Activated B cell treated with CpG ODN at 0.5 μM for 24 hours (primary cell): ENCODE measurements around the gene METTL6. TPM values are rescaled to one million over a fixed set of nuclear protein-coding genes. Genes with fewer than 3 reads are reported as not detected.

Source experiments
- ATAC-seq: fragments of 200-7000 bp; cut with Tn5 transposase; one replicate; pipeline ENCODE4 v1.10.0; 2021; ENCODE audit warnings: low read depth, mild to moderate bottlenecking, moderate library complexity
- CTCF ChIA-PET: fragments of 350-600 bp; sonication (Branson Sonifier 250); formaldehyde crosslinking; loops from one replicate; lab custom pipeline; 2021; ENCODE audit warnings: antibody characterized with exemption; lab: Charles Lee
- POLR2A ChIA-PET: fragments of 350-600 bp; sonication (Branson Sonifier 250); formaldehyde crosslinking; loops from one replicate; lab custom pipeline; 2021; ENCODE audit warnings: antibody characterized with exemption; lab: Charles Lee
- DNase-seq: peaks from one replicate; pipeline ENCODE4 v3.0.0; 2022
- H3K27ac Mint-ChIP-seq: one replicate; pipeline ENCODE4 v1.8.0; 2020; ENCODE audit warnings: mixed read lengths
- H3K27me3 Mint-ChIP-seq: one replicate; pipeline ENCODE4 v1.8.0; 2021; ENCODE audit warnings: mixed read lengths
- H3K36me3 Mint-ChIP-seq: one replicate; pipeline ENCODE4 v1.8.0; 2021; ENCODE audit warnings: low read depth, mixed read lengths
- H3K4me1 Mint-ChIP-seq: one replicate; pipeline ENCODE4 v1.8.0; 2021; ENCODE audit warnings: mixed read lengths
- H3K4me3 Mint-ChIP-seq: one replicate; pipeline ENCODE4 v1.8.0; 2020; ENCODE audit warnings: mild to moderate bottlenecking, mixed read lengths
- H3K9me3 Mint-ChIP-seq: one replicate; pipeline ENCODE4 v1.8.0; 2020; ENCODE audit warnings: mixed read lengths
- CTCF ChIP-seq: fragments of 200-600 bp; IDR thresholded peaks from one replicate; pipeline ENCODE4 v1.8.0; 2022; ENCODE audit warnings: antibody characterized with exemption, mild to moderate bottlenecking
- intact Hi-C: fragments of 100-400 bp; cut with micrococcal nuclease; formaldehyde crosslinking; loops from one replicate; pipeline ENCODE4 v1.15.1; 2024
- total RNA-seq: library from RNA; stranded (reverse); gene quantifications from 2 replicates; pipeline ENCODE4 v1.2.3, GENCODE V29; 2022

METTL6 gene
- total RNA-seq, 1 donor from 2014 or later, result 18.7 TPM

GRCh38 chr3:15453991-15454625 is 26.8 kb upstream of the METTL6 start:
- ATAC-seq, result no peak

GRCh38 chr3:15453501-15453900 is 26.2 kb upstream of the METTL6 start:
- DNase-seq, result no peak
- Mint-ChIP-seq H3K27ac (no peak overlapping the region), H3K36me3 (no peaks in the 10 kb centered on the region), H3K4me1 (no peaks in the 10 kb centered on the region), H3K9me3 (peaks cover 3% of the 10 kb centered on the region), H3K27me3 (no peaks in the 10 kb centered on the region), H3K4me3 (no peak overlapping the region)
- intact Hi-C loops, result no loop called here
- no peak for ATAC-seq
- ChIA-PET CTCF (no interaction called here), POLR2A (no interaction called here)
- no peak for TF ChIP-seq CTCF

More at GRCh38 chr3:15453991-15454625, 26.8 kb upstream of the METTL6 start:
- ChIA-PET POLR2A (interaction anchor here (0.7 kb wide), 1 partner anchor 196 kb away, joined by 8 read pairs; no protein-coding TSS in a partner anchor), CTCF (no interaction called here)
- no peak for DNase-seq
- Mint-ChIP-seq H3K27ac (no peak overlapping the region), H3K9me3 (peaks cover 3% of the 10 kb centered on the region), H3K27me3 (no peaks in the 10 kb centered on the region), H3K36me3 (no peaks in the 10 kb centered on the region), H3K4me1 (no peaks in the 10 kb centered on the region), H3K4me3 (no peak overlapping the region)
- TF ChIP-seq CTCF, result no peak
- intact Hi-C loops, result no loop called here

GRCh38 chr3:15452961-15453360 is 25.6 kb upstream of the METTL6 start:
- intact Hi-C loops, result no loop called here
- H3K27me3 Mint-ChIP-seq, result no peaks in the 10 kb centered on the region
- H3K36me3 Mint-ChIP-seq, result no peaks in the 10 kb centered on the region
- POLR2A ChIA-PET, result no interaction called here
- no peaks in the 10 kb centered on the region for H3K9me3 Mint-ChIP-seq
- CTCF ChIA-PET, result no interaction called here
- DNase-seq, result no peak
- no peak overlapping the region for H3K27ac Mint-ChIP-seq
- H3K4me3 Mint-ChIP-seq, result no peak overlapping the region
- no peak for ATAC-seq
- TF ChIP-seq CTCF, result no peak
- H3K4me1 Mint-ChIP-seq, result no peaks in the 10 kb centered on the region

GRCh38 chr3:15452156-15452555 is 24.8 kb upstream of the METTL6 start:
- Mint-ChIP-seq H3K9me3 (no peaks in the 10 kb centered on the region), H3K27ac (no peak overlapping the region)

More at GRCh38 chr3:15452156-15452555, 24.8 kb upstream of the METTL6 start:
- TF ChIP-seq CTCF, result no peak
- DNase-seq, result no peak
- no peaks in the 10 kb centered on the region for H3K27me3 Mint-ChIP-seq
- ChIA-PET CTCF (interaction anchor here (0.7 kb wide), 1 partner anchor 18 kb away, joined by 4 read pairs; no protein-coding TSS in a partner anchor), POLR2A (no interaction called here)
- no peaks in the 10 kb centered on the region for H3K4me1 Mint-ChIP-seq
- H3K36me3 Mint-ChIP-seq, result no peaks in the 10 kb centered on the region
- no peak overlapping the region for H3K4me3 Mint-ChIP-seq
- ATAC-seq, result no peak
- intact Hi-C loops, result no loop called here
